Nucleus accumbens (tissue), 56 donors: ENCODE measurements around the gene ATPAF2.
"Not testable (repeated sequence)": the region's sequence is repeated elsewhere in the genome, so short reads cannot be mapped to it uniquely, and the experiment has no call there.

Source experiments
- DNase-seq, 56 donors: peaks; one replicate each; lab custom pipeline; 2025; lab: John Stamatoyannopoulos, UW

ATPAF2 gene

DNA sequence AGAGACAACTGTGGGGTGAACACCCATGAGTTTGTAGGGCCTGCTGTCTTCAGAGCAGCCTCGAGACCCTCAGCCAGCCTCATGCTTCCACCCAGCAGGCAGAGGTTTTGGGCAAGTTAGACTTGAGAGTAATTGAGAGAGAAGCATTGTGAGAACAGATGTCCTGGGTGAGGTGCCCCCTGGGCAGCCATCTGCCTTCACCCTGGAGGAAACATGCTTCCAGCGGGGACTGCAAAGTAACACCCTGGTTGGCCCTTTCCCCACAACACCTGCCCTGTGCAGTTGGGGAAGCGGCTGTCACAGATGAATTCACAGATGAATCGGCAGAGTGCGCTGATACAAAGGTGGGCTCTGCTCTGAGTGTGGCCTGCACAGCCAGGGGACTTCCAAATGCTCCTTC is 23.4 kb downstream of the ATPAF2 start:
- DNase-seq, result no peak

DNA sequence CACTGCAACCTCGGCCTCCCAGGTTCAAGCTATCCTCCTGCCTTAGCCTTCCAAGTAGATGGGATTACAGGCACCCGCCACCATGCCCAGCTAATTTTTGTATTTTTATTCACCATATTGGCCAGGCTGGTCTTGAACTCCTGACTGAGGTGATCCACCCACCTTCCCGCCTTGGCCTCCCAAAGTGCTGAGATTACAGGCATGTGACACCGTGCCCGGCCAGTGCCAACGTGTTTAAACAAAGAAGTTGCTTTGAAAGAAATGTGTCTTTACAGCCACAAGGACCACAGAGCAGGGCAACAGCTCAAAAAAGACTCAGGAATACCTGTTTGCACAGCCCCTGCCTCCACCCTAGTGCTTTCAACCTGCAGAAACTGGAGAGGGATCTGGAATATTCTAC is 25.0 kb downstream of the ATPAF2 start:
- no peak for DNase-seq

DNA sequence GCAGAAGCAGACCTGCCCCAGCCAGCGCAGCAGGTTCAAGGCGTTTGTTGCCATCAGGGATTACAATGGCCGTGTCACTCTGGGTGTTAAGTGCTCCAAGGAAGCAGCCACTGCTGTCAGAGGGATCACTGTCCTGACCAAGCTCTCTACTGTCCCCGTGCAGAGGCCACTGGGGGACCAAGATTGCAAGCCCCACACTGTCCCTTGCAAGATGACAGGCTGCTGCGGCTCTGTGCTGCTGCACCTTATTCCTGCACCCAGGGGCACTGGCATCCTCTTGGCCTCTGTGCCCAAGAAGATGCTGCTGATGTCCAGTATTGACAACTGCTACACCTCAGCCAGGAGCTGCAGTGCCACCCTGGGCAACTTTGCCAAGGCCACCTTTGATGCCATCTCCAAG is 27.7 kb downstream of the ATPAF2 start:
- no peak for DNase-seq

DNA sequence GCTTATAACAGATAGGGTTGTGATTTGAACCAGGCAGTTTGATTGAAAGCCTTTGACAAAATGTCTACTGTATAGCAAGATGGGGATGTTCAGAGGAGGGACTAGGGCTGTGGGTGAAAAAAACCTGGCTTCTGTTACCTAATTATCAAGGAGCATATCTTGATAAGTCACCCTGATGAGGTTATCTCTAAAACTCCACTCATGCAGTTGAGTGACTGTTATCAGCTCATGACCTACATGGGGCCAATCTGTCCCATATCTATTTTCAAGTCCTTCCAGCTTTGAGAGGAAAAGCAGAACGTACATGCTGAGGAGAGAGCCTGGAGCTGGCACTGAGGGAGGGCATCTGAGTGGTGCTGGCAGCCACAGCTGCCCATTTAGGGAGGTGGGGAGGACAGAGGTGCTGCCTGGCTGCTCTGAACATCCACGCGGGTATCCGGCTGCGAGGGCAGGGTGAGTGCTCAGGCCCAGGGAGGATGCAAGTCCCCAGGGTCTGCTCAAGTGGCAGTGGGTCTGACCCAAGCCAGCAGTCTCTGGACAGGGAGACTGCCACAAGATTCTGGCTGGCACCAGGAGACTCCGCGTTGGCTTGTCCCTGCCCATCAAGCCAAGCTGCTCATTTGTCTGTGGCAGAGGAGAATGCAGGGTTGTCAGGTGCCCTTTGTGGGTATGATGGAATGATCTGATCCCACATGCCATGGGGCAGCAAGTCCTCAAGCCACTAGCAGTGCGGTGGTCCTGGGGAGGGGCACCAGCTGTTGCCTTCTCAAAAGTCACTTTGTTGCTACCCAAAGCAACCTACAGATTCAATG is 29.2 kb downstream of the ATPAF2 start:
- DNase-seq, result no peak

DNA sequence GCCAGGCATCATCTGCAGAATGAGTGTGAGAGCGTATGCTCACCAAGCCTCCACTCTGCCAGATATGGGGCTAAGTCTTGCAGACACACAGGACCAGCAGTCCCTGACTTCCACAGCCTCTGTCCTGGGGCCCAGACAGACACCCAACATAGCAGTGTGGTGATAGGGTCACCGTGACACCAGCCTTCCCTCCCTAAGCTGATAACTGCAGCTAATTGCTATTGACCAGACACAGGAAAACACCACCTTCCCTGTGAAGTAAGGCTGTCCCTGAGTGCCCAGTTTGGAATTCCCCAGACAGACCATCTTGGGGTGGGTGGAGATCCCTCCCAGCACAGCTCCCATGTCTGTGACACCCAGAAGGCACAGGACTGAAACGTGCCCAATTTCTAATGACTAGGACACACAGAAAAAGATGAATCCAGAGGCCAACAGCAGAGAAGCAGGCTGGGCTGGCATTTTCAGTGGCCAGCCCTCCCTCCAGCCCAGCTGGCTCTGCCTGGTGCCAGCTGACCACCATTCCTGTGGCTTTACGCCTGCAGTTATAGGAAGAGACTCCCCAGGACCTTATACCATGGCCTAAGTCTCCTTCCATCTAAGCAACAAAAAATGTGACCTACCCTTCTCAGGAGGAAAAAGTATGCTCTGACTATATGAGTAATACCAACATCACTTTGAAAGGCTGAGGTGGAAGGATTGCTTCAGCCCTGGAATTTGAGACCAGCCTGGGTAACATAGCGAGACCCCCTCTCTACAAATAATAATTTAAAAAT is 30.3 kb downstream of the ATPAF2 start:
- no peak for DNase-seq

DNA sequence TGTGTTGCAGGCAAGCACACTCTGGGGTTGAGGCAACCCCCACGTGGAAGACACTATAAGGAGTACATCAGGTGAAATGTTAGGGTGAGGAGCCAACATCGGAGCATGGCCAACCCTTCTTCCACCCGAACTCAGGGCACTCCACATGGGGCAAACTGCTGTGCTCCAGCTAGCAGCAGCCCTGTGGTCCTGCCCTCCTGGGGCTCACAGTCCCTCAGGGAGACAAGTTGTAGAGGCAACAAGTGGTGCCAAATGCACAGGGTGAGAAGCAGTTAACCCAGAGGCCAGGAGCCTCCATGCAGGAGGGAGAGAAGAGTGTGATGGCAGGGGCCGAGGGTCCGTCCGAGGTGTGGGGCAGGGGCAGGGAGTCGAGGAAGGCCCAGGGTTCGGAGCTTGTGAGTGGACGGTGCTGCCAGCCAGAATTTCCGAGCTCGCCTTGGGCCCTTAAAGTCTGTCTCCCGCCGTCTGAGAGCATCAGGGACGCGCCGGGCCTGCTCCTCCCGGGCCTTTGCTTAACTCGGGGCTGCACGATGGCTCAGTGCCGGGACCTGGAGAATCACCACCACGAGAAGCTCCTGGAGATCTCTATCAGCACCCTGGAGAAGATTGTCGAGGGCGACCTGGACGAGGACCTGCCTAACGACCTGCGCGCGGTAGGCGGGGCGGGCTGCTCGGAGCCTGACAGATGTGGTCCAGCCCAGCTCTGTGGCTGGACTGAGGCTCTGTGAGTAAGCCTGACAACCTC is 32.3 kb downstream of the ATPAF2 start:
- no peak for DNase-seq

DNA sequence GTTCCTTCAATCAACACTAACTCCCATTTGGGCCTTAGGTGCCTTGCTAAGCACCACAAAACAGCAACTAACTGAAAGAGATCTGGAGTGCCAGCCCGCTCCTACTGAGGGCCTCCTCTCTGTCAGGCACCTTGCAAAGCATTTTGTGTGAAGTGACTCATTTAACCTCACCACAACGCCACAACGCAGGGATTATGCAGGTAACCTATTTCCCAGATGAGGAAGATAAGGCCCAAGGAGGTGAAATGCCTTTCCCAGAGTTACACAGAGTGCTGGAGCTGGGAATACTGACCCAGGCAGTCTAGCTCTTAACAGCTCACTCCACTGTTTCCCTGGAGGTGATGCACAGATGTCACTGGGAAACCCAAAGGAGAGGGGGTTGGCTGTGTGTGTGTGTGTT is 33.5 kb downstream of the ATPAF2 start:
- no peak for DNase-seq

DNA sequence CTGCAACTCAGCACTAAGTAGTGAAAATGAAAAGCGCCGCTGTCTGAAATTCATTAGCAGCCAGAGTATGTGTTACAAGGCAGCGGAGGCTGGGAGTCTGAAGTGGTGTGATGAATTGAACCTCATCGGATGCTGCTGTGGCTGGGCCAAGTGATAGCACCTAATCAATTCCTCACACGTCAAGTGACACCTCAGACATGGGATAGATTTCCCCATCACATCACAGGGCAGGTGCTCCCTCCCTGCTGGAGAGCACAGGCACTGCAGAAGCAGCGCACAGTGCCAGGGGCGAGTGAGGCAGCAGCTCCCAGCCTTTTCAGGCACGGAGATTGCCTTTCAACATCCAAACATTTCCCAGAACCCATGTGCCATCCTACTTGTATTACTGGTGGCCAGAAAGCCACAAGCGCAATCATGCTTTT is 34.1 kb downstream of the ATPAF2 start:
- no peak for DNase-seq

DNA sequence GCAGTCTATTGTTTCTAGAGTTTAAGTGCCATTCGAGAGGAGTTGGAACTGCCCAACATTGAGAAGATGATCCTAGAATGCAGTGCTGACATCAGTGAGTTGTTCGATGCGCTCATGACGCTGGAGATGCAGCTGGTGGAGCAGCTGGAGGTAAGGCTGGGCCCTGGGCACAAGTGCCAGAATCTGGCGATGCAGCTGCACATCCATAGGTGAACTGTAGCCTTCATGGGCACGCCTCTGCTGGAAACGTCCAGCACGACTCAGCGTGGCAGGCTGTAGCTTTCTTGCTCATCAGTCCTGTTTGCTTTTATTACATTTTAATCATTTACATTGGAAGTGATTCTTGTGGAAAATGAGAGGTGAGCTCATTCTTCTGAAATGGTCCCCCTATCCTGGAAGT is 34.6 kb downstream of the ATPAF2 start:
- no peak for DNase-seq

DNA sequence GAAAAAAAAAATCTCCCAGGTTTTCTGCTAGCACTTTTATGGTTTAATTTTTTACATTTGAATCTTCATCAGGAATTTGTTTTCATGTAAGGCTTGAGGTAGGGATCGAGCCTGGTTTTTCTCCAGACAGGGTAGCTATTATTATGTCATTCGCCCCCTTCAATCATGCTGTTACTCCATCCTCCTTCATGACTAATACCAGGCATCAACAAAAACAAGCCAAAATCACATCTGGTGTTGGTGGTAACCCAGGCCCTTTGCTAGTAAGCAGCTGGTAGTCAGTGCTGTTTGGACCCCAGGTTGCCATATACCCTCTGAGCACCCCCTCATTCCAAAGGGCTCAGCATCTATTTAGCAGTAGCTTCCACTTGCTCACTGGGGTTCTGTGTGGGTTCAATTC is 36.8 kb downstream of the ATPAF2 start:
- DNase-seq, result no peak

DNA sequence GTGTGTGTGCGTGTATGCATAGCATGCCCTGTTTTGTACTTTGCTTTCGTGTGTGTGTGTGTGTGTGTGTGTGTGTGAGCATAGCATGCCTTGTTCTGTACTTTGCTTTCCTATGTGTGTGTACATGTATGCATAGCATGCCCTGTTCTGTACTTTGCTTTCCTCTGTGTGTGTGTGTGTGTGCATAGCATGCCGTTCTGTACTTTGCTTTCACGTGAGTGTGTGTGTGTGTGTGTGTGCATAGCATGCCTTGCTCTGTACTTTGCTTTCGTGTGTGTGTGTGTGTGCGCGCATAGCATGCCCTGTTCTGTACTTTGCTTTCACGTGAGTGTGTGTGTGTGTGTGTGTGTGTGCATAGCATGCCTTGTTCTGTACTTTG is 38.9 kb downstream of the ATPAF2 start:
- DNase-seq, result no peak

DNA sequence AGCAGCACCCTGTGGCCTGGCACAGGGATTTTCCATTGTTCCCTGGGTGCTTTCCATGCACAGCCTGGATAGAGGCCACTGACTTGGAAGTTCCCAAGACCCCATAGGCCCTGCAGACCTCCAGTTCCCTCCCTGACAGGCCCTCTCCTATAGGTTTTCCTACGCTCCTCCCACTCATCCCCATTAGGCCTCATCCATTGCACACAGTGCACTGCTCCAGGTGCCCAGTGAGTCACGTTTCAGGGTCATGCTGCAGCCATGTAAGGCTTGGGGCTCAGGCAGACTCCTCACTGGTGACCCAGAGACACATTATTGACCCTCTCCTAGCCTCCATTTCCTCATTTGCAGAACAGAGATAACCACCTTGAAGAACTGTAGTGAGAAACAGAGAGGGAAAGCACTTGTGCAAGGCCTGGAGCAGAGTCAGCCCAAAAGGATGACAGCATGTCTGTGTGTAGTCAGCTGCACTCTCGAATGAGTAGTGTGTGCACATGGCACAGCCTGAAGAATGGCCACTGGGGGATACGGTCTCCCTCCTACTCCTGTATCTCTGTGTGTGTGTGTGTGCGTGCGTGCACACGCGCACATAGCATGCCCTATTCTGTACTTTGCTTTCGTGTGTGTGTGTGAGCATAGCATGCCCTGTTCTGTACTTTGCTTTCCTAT is 39.5 kb downstream of the ATPAF2 start:
- DNase-seq, result no peak

DNA sequence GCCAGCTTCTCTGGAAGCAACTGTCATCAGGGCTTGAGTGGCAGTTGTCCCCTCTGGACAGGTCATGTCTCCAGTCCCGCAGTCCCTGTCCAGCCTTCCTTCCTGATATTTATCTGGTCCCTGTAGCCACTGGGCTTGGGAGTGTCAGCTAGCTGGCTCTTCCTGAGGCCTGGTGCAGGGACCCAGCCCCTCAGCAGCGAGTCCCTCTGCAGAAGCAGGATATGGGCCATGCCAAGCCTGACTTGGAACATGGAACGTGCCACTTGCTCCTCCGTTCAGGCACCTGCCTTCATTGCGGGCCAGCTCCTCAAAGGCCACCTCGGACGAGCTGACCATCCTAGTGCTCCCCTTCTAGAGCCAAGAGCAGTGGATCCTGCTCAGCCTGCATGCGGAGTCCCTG is 40.0 kb downstream of the ATPAF2 start:
- DNase-seq, result no peak

DNA sequence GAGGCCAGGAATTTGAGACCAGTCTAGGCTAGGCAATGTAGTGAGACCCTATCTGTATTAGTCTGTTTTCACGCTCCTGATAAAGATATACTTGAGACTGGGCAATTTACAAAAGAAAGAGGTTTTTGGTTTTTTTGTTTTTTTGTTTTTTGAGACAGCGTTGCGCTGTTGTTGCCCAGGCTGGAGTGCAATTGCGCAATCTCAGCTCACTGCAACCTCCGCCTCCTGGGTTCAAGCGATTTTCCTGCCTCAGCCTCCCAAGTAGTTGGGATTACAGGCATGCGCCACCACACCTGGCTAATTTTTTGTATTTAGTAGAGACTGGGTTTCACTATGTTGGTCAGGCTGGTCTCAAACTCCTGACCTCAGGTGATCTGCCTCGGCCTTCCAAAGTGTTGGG is 43.1 kb downstream of the ATPAF2 start:
- not testable (repeated sequence) for DNase-seq

DNA sequence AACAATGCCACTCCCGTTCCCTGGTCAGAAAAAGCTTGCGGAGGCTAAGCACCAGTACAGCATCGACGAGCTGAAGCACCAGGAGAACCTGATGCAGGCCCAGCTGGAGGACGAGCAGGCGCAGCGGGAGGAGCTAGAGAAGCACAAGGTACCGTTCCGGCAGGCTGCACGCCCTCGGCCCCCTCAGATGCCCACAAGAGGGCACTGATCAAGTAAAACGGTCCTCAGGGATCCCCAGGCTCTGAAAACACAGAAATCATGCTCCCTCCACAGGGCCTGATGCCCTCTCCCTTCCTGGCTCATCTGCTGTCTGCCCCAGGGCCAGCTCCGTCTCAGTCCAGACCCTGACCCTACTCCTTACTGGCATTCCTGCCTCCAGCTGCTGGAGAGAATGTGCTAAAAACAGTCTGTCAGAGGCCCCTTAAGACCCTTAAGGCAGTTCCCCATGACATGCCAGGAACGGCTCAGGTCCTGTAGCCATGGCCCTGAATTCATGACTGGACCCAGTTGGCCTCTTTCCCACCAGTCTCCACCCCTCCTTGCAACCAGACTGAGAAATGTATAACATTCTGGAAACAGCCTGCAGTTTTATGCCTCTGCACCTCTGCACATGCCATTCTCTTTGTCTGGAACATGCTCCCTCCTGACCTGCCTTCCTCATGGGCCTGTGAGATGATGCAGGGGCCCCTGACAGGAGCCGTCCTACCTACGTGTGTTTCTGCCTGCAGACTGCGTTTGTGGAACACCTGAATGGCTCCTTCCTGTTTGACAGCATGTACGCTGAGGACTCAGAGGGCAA is 44.5 kb downstream of the ATPAF2 start:
- DNase-seq, result peak in 10 of 56 donors; percentile 6 to 46 (median 13)

DNA sequence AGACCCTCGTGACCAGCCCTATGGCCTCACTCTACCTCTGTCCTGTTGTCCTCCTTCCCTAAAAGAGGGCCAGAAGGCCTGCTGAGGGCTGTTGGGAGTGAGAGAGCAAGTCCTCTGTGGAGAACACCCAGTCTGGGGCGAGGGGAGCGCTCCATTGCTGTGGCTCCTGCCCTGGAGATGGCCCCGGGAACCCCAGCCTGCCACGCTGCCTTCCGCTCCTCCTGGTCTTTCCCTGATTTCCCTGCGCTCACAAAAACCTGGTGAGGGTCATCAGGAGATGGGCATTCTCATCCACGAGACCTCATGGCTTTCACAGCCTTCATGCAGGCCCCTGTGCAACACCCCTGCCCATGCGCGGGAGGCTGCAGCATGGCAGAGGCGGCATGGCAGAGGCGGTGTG is 45.1 kb downstream of the ATPAF2 start:
- no peak for DNase-seq

DNA sequence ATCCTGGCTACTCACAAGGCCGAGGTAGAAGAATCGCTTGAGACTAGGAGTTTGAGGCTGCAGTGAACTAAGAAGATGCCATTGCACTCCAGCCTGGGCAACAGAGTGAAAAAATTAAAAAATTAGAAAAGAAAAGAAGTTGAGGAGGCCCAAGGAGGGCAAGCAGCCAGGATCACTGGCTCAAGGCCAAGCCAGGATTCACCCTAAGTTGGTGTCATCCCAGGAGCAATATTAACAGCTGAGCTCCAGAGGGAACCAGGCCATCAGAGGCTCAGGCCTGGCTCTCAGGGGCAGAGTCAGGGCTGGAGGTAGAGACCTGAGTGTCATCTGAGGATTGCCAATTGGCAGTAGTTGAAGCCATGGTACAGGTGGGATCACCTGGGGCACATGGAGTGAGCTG is 45.6 kb downstream of the ATPAF2 start:
- DNase-seq, result no peak

DNA sequence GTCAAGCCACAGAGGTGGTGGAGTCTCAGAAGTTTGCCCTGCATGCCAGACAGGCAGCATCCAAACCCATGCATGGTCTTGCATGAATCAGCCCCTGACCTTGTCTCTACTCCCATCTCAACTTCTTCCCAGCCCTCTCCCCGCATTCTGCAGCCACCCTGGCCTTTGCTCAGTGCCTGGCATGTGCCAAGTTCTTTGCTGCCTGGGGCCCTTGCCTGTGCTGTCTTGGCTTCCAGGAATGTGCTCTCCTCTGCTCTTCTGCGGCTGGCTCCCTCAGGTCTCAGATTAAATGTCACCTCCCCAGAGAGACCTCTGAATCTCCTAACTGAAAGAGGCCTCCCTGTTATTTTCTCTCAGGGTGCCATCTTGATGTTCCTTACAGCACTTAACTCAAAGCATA is 48.7 kb downstream of the ATPAF2 start:
- DNase-seq, result no peak

DNA sequence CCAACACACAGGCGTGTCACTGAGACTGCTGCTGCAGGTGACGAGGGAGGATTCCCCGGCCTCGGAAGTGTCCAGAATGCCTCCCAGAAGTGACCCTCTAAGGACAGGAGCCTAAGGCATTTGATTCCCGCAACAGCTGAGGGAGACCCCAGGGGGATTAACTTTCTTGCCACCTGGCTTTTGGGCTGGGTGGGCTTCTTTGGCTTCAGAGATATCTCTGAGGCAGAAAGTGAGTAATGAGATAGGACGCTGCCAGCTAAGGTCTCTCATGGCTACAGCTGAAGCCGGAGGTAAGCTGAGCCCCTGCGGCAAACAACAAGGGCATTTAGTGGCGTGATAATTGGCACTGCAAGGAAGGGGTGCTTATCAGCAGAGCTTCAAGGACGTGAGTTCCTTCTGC is 49.4 kb downstream of the ATPAF2 start:
- DNase-seq, result no peak

DNA sequence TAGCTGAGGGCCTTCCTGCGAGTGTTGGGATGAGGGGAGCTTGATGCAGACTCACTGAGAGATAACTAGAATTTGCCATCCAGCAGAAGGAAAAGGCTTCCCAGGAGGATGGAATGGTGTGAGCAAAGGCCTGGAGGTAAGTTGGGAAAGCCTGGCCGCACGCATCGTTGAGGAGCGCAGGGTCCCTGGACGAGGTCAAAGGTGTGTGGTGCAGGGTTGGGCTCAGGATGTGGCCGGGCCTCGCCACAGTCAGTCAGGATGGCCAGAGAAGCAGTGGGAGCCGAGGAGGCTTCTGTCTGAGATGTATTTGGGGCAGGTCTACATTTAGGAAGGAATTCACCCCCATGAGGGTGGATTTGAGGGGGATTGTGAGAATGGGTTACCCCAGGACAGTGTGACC is 49.9 kb downstream of the ATPAF2 start:
- DNase-seq, result no peak
